NCI-H2029 treated with DMSO at 0.1 percent for 48 hours (cell line): ENCODE measurements around the gene SLC22A23.
"Not testable (repeated sequence)": the region's sequence is repeated elsewhere in the genome, so short reads cannot be mapped to it uniquely, and the experiment has no call there.

Experiments used
- DNase-seq: peaks from one replicate; lab custom pipeline; 2025; lab: John Stamatoyannopoulos, UW

The SLC22A23 gene

GRCh38 chr6:3267162-3267561, 189.7 kb downstream of the SLC22A23 start:
- no peak for DNase-seq

GRCh38 chr6:3266170-3266569, 190.7 kb downstream of the SLC22A23 start:
- no peak for DNase-seq

GRCh38 chr6:3265671-3266070, 191.2 kb downstream of the SLC22A23 start:
- DNase-seq, result no peak

GRCh38 chr6:3264356-3264755, 192.5 kb downstream of the SLC22A23 start:
- no peak for DNase-seq

- no peak for DNase-seq
Observed at GRCh38 chr6:3263096-3263495, 193.8 kb downstream of the SLC22A23 start.

GRCh38 chr6:3261921-3262320, 194.9 kb downstream of the SLC22A23 start:
- DNase-seq, result no peak

- no peak for DNase-seq
Observed at GRCh38 chr6:3261518-3261820, 195.4 kb downstream of the SLC22A23 start.

- DNase-seq, result no peak
Observed at GRCh38 chr6:3260772-3261517, 195.9 kb downstream of the SLC22A23 start.

- no peak for DNase-seq
Observed at GRCh38 chr6:3260296-3260695, 196.6 kb downstream of the SLC22A23 start.

GRCh38 chr6:3259491-3259958, 197.3 kb downstream of the SLC22A23 start:
- DNase-seq, result peak; percentile 56

- DNase-seq, result peak; percentile 79
Observed at GRCh38 chr6:3258720-3259490, 197.9 kb downstream of the SLC22A23 start, which contains the start of gene PSMG4. Gene PSMG4 (plus strand): TSS chr6:3258947. CDS start chr6:3259023, 76 bp downstream.

- DNase-seq, result no peak
Observed at GRCh38 chr6:3258201-3258600, 198.6 kb downstream of the SLC22A23 start.

GRCh38 chr6:3253597-3253961, 203.3 kb downstream of the SLC22A23 start:
- DNase-seq, result no peak

- no peak for DNase-seq
Observed at GRCh38 chr6:3252861-3253596, 203.8 kb downstream of the SLC22A23 start.

- no peak for DNase-seq
Observed at GRCh38 chr6:3252369-3252768, 204.5 kb downstream of the SLC22A23 start.

- peak; percentile 94 for DNase-seq
Observed at GRCh38 chr6:3251462-3252314, 205.2 kb downstream of the SLC22A23 start.

- DNase-seq, result no peak
Observed at GRCh38 chr6:3250231-3250675, 206.6 kb downstream of the SLC22A23 start.

GRCh38 chr6:3249821-3250220, 207.0 kb downstream of the SLC22A23 start:
- no peak for DNase-seq

- DNase-seq, result peak; percentile 91
Observed at GRCh38 chr6:3247255-3248146, 209.3 kb downstream of the SLC22A23 start.

- DNase-seq, result no peak
Observed at GRCh38 chr6:3245216-3245615, 211.6 kb downstream of the SLC22A23 start.

- not testable (repeated sequence) for DNase-seq
Observed at GRCh38 chr6:3244832-3245161, 212.1 kb downstream of the SLC22A23 start.
